Adrenal gland (tissue), 5 donors: Measurements from ENCODE around the gene MYO9B.

Source experiments
- CTCF ChIP-seq, 6 experiments: fragments of 450-650 bp in 4 of 6; fragments of 200-600 bp in 2 of 6; sonication (generic) in 1 of 6; IDR thresholded peaks; 1 replicate in 5 of 6; 2 replicates in 1 of 6; pipeline versions ENCODE4 v1.5.1 to v1.8.0; 2016 to 2021; ENCODE audit warnings: antibody characterized with exemption in 6 of 6, mild to moderate bottlenecking in 2 of 6, moderate library complexity in 1 of 6
- POLR2A ChIP-seq, 2 donors: fragments of 450-650 bp; IDR thresholded peaks; one replicate each; pipeline ENCODE4 v1.6.1; 2017; ENCODE audit warnings: antibody characterized with exemption in 2 of 2, mild to moderate bottlenecking in 2 of 2, moderate library complexity in 1 of 2
- donor health status: DM: no; HTN: no; CAD: no.

DNA sequence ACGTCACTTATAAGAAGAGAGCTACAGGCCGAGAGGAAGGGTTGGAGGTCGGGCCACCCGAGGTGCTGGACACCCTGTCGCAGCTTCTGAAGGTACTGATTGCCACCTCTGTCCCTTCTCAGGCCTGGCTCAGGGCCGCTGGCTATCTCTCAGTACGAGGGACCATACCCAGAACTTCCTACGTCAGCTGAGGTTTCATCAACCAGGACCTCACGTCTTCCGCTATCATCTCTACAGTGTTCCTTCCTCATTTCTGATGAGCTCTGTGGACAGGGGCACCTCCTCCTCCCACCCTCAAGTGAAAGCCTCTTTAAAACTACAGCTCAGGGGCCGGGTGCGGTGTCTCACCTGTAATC is 81.3 kb downstream of the MYO9B start:
- TF ChIP-seq POLR2A (IDR thresholded peaks at IDR 0.05) (no peak), CTCF (IDR thresholded peaks at IDR 0.05) (no peak)
